Prostate gland (tissue), 2 donors: ENCODE measurements around the gene NFKBIA. TPM values are rescaled to one million over a fixed set of nuclear protein-coding genes. Genes with fewer than 3 reads are reported as not detected.

Experiments
- DNase-seq: peaks from one replicate; pipeline ENCODE4 v3.0.0-alpha.2; 2019; ENCODE audit warnings: low spot score
- H3K27ac ChIP-seq, 2 donors: fragments of 200-600 bp; sonication (generic); 2 replicates each; pipeline ENCODE4 v1.5.1; 2017 to 2019
- H3K27me3 ChIP-seq: fragments of 200-600 bp; sonication (generic); replicated peaks from 2 replicates; pipeline ENCODE4 v1.5.1; 2019; ENCODE audit not compliant: insufficient read depth
- H3K36me3 ChIP-seq, 2 donors: fragments of 200-600 bp; sonication (generic); 1 replicate in 1 of 2; 2 replicates in 1 of 2; pipeline versions ENCODE4 v1.5.1 to v1.8.1; 2017 to 2019
- H3K4me1 ChIP-seq: fragments of 200-600 bp; sonication (generic); replicated peaks from 2 replicates; pipeline ENCODE4 v1.5.1; 2019
- H3K4me3 ChIP-seq, 2 donors: fragments of 200-600 bp; sonication (generic); 2 replicates each; pipeline ENCODE4 v1.5.1; 2017 to 2019
- H3K9me3 ChIP-seq: fragments of 200-600 bp; sonication (generic); 2 replicates; pipeline ENCODE4 v1.5.1; 2017
- POLR2A ChIP-seq: fragments of 450-650 bp; IDR thresholded peaks from one replicate; pipeline ENCODE4 v1.6.1; 2016; ENCODE audit warnings: antibody characterized with exemption, mild to moderate bottlenecking
- POLR2AphosphoS5 ChIP-seq: sonication (generic); formaldehyde crosslinking; IDR thresholded peaks from one replicate; pipeline ENCODE4 v1.6.1; 2017; ENCODE audit warnings: antibody characterized with exemption
- WGBS: methylation state at CpG from one replicate; pipeline ENCODE4 v1.1.5; 2018; 5-methylcytosine and 5-hydroxymethylcytosine counted together
- intact Hi-C: fragments of 100-400 bp; cut with DNase I; formaldehyde crosslinking; loops from one replicate; pipeline ENCODE4 v1.14.2; 2022
- total RNA-seq, 2 donors: library from RNA; depleted of rRNA; stranded (reverse); fragments of >200 nt; gene quantifications; one replicate each; pipeline ENCODE4 v1.1.0, GENCODE V29; 2016
- TF ChIP-seq, protein P1 (sequence below), 4 experiments: fragments of 200-600 bp in 2 of 4; fragments of 450-650 bp in 2 of 4; sonication (generic) in 2 of 4; IDR thresholded peaks; 1 replicate in 3 of 4; 2 replicates in 1 of 4; pipeline ENCODE4 v1.5.1; 2016 to 2019; ENCODE audit warnings: antibody characterized with exemption in 4 of 4, mild to moderate bottlenecking in 2 of 4, moderate library complexity in 2 of 4

NFKBIA gene
- total RNA-seq, 2 donors from 2014 or later: 294 to 415 TPM

GRCh38 chr14:35419429-35419841 is 14.9 kb upstream of the NFKBIA start:
- intact Hi-C loops: no loop called here
- H3K36me3 ChIP-seq: no peaks in the 10 kb centered on the region
- H3K27ac ChIP-seq: no peak overlapping the region
- 68% methylated on average over 7 of the region's 7 CpGs for WGBS
- no peaks in the 10 kb centered on the region for H3K4me1 ChIP-seq
- TF ChIP-seq, protein P1, sequence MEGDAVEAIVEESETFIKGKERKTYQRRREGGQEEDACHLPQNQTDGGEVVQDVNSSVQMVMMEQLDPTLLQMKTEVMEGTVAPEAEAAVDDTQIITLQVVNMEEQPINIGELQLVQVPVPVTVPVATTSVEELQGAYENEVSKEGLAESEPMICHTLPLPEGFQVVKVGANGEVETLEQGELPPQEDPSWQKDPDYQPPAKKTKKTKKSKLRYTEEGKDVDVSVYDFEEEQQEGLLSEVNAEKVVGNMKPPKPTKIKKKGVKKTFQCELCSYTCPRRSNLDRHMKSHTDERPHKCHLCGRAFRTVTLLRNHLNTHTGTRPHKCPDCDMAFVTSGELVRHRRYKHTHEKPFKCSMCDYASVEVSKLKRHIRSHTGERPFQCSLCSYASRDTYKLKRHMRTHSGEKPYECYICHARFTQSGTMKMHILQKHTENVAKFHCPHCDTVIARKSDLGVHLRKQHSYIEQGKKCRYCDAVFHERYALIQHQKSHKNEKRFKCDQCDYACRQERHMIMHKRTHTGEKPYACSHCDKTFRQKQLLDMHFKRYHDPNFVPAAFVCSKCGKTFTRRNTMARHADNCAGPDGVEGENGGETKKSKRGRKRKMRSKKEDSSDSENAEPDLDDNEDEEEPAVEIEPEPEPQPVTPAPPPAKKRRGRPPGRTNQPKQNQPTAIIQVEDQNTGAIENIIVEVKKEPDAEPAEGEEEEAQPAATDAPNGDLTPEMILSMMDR (IDR thresholded peaks at IDR 0.05): no peak
- TF ChIP-seq POLR2AphosphoS5 (no peak), POLR2A (no peak)
- H3K27me3 ChIP-seq: no peaks in the 10 kb centered on the region
- DNase-seq: no peak
- no peak overlapping the region for H3K4me3 ChIP-seq
- H3K9me3 ChIP-seq: no peaks in the 10 kb centered on the region

DNA sequence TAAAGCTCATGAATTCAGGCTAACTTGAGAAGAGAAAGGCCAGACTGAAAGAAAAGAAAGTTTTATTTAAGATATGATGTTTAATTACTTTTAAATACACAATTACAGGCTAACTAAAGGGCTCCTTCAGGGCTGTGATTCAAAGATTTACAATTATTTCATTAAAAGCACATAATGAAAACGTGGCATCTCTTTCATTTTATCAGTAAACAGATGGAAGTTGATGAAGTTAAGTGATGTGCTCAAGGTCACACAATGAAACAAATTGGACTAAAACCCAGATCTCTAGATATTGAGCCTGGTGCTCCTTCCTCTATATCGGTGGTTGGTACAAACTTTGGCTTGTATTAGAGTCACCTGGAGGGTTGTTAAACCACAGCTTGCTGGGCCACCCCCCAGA is 13.5 kb upstream of the NFKBIA start:
- Histone ChIP-seq H3K4me1 (no peaks in the 10 kb centered on the region), H3K4me3 (no peak overlapping the region), H3K9me3 (no peaks in the 10 kb centered on the region), H3K27me3 (no peaks in the 10 kb centered on the region), H3K36me3 (no peaks in the 10 kb centered on the region), H3K27ac (no peak overlapping the region)
- WGBS: 50% methylated on average over 2 of the region's 2 CpGs
- TF ChIP-seq, protein P1 (IDR thresholded peaks at IDR 0.05): no peak
- TF ChIP-seq POLR2AphosphoS5: no peak
- TF ChIP-seq POLR2A: no peak
- no peak for DNase-seq
- intact Hi-C loops: no loop called here

- Histone ChIP-seq H3K36me3 (no peaks in the 10 kb centered on the region), H3K9me3 (no peaks in the 10 kb centered on the region), H3K27me3 (no peaks in the 10 kb centered on the region), H3K4me3 (no peak overlapping the region), H3K27ac (no peak overlapping the region), H3K4me1 (no peaks in the 10 kb centered on the region)
- TF ChIP-seq POLR2A (no peak), POLR2AphosphoS5 (no peak)
- TF ChIP-seq, protein P1 (IDR thresholded peaks at IDR 0.05): no peak
- intact Hi-C loops: no loop called here
- no peak for DNase-seq
- WGBS: 36% methylated on average over 5 of the region's 5 CpGs
Measured at GRCh38 chr14:35416108-35416750, 11.7 kb upstream of the NFKBIA start.

- TF ChIP-seq, protein P1 (IDR thresholded peaks at IDR 0.05): no peak
- no peak for DNase-seq
- Histone ChIP-seq H3K27ac (no peak overlapping the region), H3K4me1 (no peaks in the 10 kb centered on the region), H3K4me3 (no peak overlapping the region), H3K9me3 (no peaks in the 10 kb centered on the region), H3K36me3 (no peaks in the 10 kb centered on the region), H3K27me3 (no peaks in the 10 kb centered on the region)
- 38% methylated on average over 4 of the region's 4 CpGs for WGBS
- intact Hi-C loops: no loop called here
Measured at GRCh38 chr14:35414365-35414764, 9.8 kb upstream of the NFKBIA start.

DNA sequence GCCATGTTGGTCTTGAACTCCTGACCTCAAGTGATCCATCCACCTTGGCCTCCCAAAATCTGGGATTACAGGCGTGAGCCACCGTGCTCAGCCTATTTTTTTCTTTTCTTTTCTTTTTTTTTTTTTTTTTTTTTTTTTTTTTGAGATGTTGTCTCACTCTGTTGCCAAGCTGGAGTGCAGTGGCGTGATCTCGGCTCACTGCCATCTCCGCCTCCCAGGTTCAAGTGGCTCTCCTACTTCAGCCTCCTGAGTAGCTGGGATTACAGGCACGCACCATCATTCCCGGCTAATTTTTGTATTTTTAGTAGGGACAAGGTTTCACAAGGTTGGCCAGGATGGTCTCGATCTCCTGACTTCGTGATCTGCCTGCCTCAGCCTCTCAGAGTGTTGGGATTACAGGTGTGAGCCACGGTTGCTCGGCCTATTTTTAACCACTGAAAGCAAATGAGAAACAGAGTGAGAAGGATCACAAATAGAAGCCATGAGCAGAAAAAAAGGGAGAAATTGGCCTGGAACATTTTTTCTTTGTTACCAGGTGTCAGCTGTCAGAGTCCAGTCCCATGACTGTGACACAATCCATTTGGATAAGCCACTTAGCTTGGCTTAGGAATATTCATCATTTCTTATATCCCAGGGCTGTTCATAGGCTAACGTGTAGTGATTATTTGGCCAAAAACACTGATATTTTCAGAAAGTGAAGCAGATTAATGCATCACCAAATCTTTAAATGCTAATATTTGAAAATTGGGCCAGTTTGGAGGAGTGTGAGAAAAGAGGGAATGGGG is 7.9 kb upstream of the NFKBIA start:
- intact Hi-C loops: no loop called here
- Histone ChIP-seq H3K9me3 (no peaks in the 10 kb centered on the region), H3K36me3 (no peaks in the 10 kb centered on the region), H3K4me1 (no peaks in the 10 kb centered on the region), H3K27me3 (no peaks in the 10 kb centered on the region), H3K27ac (peak overlapping the region in 1 of 2 donors; percentile 12), H3K4me3 (no peak overlapping the region)
- DNase-seq: no peak
- WGBS: 79% methylated on average over 12 of the region's 12 CpGs
- TF ChIP-seq POLR2A: no peak
- TF ChIP-seq, protein P1 (IDR thresholded peaks at IDR 0.05): no peak
- no peak for TF ChIP-seq POLR2AphosphoS5
